Panc1 (cell line): ENCODE results near the gene CHST11. TPM values are rescaled to one million over a fixed set of nuclear protein-coding genes. Genes with fewer than 3 reads are reported as not detected.

Experiments used
- ATAC-seq: fragments of 200-7000 bp; cut with Tn5 transposase; 2 replicates; pipeline ENCODE4 v1.9.1; 2020; ENCODE audit warnings: mild to moderate bottlenecking, moderate library complexity
- BruUV-seq: library from RNA; stranded (reverse); fragments of 400-500 nt; replicated peaks from 2 replicates; lab custom pipeline; 2021; lab: Mats Ljungman, UMichigan
- CTCF ChIA-PET: fragments of 300-600 bp; sonication (Branson Sonifier 250); formaldehyde crosslinking; loops from one replicate; lab custom pipeline; 2022; ENCODE audit warnings: antibody characterized with exemption; lab: Charles Lee
- POLR2A ChIA-PET: fragments of 300-600 bp; sonication (Branson Sonifier 250); formaldehyde crosslinking; loops from one replicate; lab custom pipeline; 2022; ENCODE audit warnings: antibody characterized with exemption; lab: Charles Lee
- DNase-seq: peaks from one replicate; pipeline ENCODE4 v3.0.0-alpha.2; 2010; ENCODE audit warnings: low read depth, low spot score
- H3K27ac ChIP-seq: 2 replicates; pipeline ENCODE4 v1.5.1; 2011; ENCODE audit warnings: mild to moderate bottlenecking, low read length, inconsistent platforms
- H3K27me3 ChIP-seq: fragments of 200-500 bp; sonication (Bioruptor generic); 2 replicates; pipeline ENCODE4 v1.6.0; 2014; ENCODE audit warnings: low read length, inconsistent platforms; ENCODE audit not compliant: control insufficient read depth, insufficient read depth
- H3K36me3 ChIP-seq: fragments of 200-500 bp; sonication (Bioruptor generic); 2 replicates; pipeline ENCODE4 v1.5.1; 2014; ENCODE audit warnings: inconsistent platforms, mild to moderate bottlenecking, low read length, moderate library complexity; ENCODE audit not compliant: control insufficient read depth, insufficient read depth
- H3K4me1 ChIP-seq: 2 replicates; pipeline ENCODE4 v1.5.1; 2011; ENCODE audit warnings: inconsistent platforms, mild to moderate bottlenecking, low read length, moderate library complexity; ENCODE audit not compliant: control insufficient read depth, insufficient read depth
- H3K4me3 ChIP-seq, 2 experiments: 2 replicates each; pipeline ENCODE4 v1.5.1; 2011 to 2012; ENCODE audit warnings: low read depth in 2 of 2, low read length in 2 of 2, mild to moderate bottlenecking in 2 of 2, inconsistent platforms in 1 of 2, moderate library complexity in 1 of 2
- H3K9me3 ChIP-seq: fragments of 200-500 bp; sonication (Bioruptor generic); 2 replicates; pipeline ENCODE4 v1.5.1; 2014; ENCODE audit warnings: low read depth, mild to moderate bottlenecking, inconsistent platforms, low read length, moderate library complexity; ENCODE audit not compliant: control insufficient read depth, insufficient read depth
- CTCF ChIP-seq: fragments of 450-650 bp; IDR thresholded peaks from 2 replicates; pipeline ENCODE4 v1.5.1; 2017; ENCODE audit warnings: mild to moderate bottlenecking
- POLR2AphosphoS5 ChIP-seq: IDR thresholded peaks from 2 replicates; pipeline ENCODE4 v1.6.1; 2012; ENCODE audit warnings: mild to moderate bottlenecking, low read depth, low read length, moderate library complexity
- REST ChIP-seq, 2 experiments: IDR thresholded peaks; 2 replicates each; pipeline ENCODE4 v1.6.1; 2011 to 2012; ENCODE audit warnings: low read depth in 2 of 2, control low read depth in 1 of 2, low read length in 1 of 2, mild to moderate bottlenecking in 1 of 2, moderate library complexity in 1 of 2; ENCODE audit not compliant: insufficient read depth in 1 of 2
- SIN3A ChIP-seq: IDR thresholded peaks from 2 replicates; pipeline ENCODE4 v1.6.1; 2012; ENCODE audit warnings: low read depth, mild to moderate bottlenecking, low read length, moderate library complexity, borderline replicate concordance; ENCODE audit not compliant: insufficient read depth
- TCF7L2 ChIP-seq: IDR thresholded peaks from 2 replicates; pipeline ENCODE4 v1.6.1; 2011; ENCODE audit warnings: mild to moderate bottlenecking, low read depth, low read length, inconsistent platforms
- in situ Hi-C: cut with HindIII; loops from 2 replicates; pipeline ENCODE4 v1.10.0; 2016; ENCODE audit warnings: low sequenced_read_pairs, low pct_unique_long_range_greater_than_20kb
- intact Hi-C: fragments of 100-400 bp; cut with micrococcal nuclease; formaldehyde crosslinking; loops from one replicate; pipeline ENCODE4 v1.10.0; 2022; ENCODE audit not compliant: unreplicated experiment
- total RNA-seq: library from RNA; stranded (reverse); gene quantifications from one replicate; pipeline ENCODE4 v1.2.1, GENCODE V29; 2021; ENCODE audit not compliant: unreplicated experiment

CHST11 gene
- total RNA-seq, 1 experiment from 2014 or later: 11.4 TPM

GRCh38 chr12:104638218-104638850 lies 181.6 kb downstream of the CHST11 start:
- POLR2A ChIA-PET: no interaction called here
- no TSS peak for BruUV-seq
- no peak for TF ChIP-seq CTCF
- no peak for TF ChIP-seq TCF7L2
- no peak for TF ChIP-seq POLR2AphosphoS5
- TF ChIP-seq REST (IDR thresholded peaks at IDR 0.05; ENCODE audit: insufficient read depth in 1 of 2, low read depth in 2 of 2, low read length in 1 of 2): no peak
- TF ChIP-seq SIN3A: no peak

GRCh38 chr12:104638851-104639240 lies 182.1 kb downstream of the CHST11 start:
- no peaks in the 10 kb centered on the region for H3K4me1 ChIP-seq
- H3K4me3 ChIP-seq: no peak overlapping the region
- H3K36me3 ChIP-seq: no peaks in the 10 kb centered on the region
- ChIA-PET POLR2A (no interaction called here), CTCF (no interaction called here)
- ATAC-seq (no peak), DNase-seq (no peak)
- no peaks in the 10 kb centered on the region for H3K9me3 ChIP-seq
- no TSS peak for BruUV-seq
- in situ Hi-C loops (no loop called here), intact Hi-C loops (no loop called here)
- H3K27ac ChIP-seq: no peak overlapping the region
- H3K27me3 ChIP-seq: no peaks in the 10 kb centered on the region
- TF ChIP-seq SIN3A: no peak
- no peak for TF ChIP-seq REST (IDR thresholded peaks at IDR 0.05; ENCODE audit: insufficient read depth in 1 of 2, low read depth in 2 of 2, low read length in 1 of 2)
- TF ChIP-seq POLR2AphosphoS5: no peak
- no peak for TF ChIP-seq TCF7L2
- TF ChIP-seq CTCF: no peak

More at GRCh38 chr12:104638218-104638850, 181.6 kb downstream of the CHST11 start:
- Histone ChIP-seq H3K4me3 (no peak overlapping the region), H3K4me1 (no peaks in the 10 kb centered on the region), H3K9me3 (no peaks in the 10 kb centered on the region), H3K27ac (no peak overlapping the region), H3K27me3 (no peaks in the 10 kb centered on the region), H3K36me3 (no peaks in the 10 kb centered on the region)
- intact Hi-C loops (no loop called here), in situ Hi-C loops (no loop called here)
- CTCF ChIA-PET: no interaction called here
- ATAC-seq (no peak), DNase-seq (no peak)
